HCT116 (cell line): ENCODE data around the gene PCDHGB3.

Experiments used
- CEBPB ChIP-seq: IDR thresholded peaks from 2 replicates; pipeline ENCODE4 v1.6.1; 2012; ENCODE audit warnings: low read depth
- EZH2phosphoT487 ChIP-seq: fragments of 200-600 bp; IDR thresholded peaks from 2 replicates; pipeline ENCODE4 v1.6.1; 2018; ENCODE audit warnings: antibody characterized with exemption, borderline replicate concordance
- POLR2AphosphoS5 ChIP-seq: IDR thresholded peaks from 2 replicates; pipeline ENCODE4 v1.6.1; 2011; ENCODE audit warnings: mild to moderate bottlenecking, low read depth, low read length, moderate library complexity
- SIN3A ChIP-seq: IDR thresholded peaks from 2 replicates; pipeline ENCODE4 v1.6.1; 2012; ENCODE audit warnings: low read depth
- YY1 ChIP-seq: IDR thresholded peaks from 2 replicates; pipeline ENCODE4 v1.6.1; 2011; ENCODE audit warnings: low read length, low read depth, moderate library complexity, mild to moderate bottlenecking; ENCODE audit not compliant: insufficient replicate concordance; ENCODE audit errors: extremely low read depth
- ZNF274 ChIP-seq: fragments of 200-500 bp; sonication (Bioruptor generic); IDR thresholded peaks from 2 replicates; pipeline ENCODE4 v1.6.1; 2014; ENCODE audit warnings: mild to moderate bottlenecking, low read depth, low read length, inconsistent platforms
- TF ChIP-seq, protein P1 (sequence below), 3 experiments: fragments of 200-600 bp in 1 of 3; sonication (generic) in 1 of 3; IDR thresholded peaks in 2 of 3; conservative IDR thresholded peaks in 1 of 3; 2 replicates each; pipeline ENCODE4 v1.5.1; 2012 to 2017; ENCODE audit warnings: low read depth in 2 of 3, low read length in 2 of 3, antibody characterized with exemption in 1 of 3, borderline replicate concordance in 1 of 3, control low read depth in 1 of 3, mild to moderate bottlenecking in 1 of 3, mixed read lengths in 1 of 3, mixed run types in 1 of 3, moderate library complexity in 1 of 3; ENCODE audit not compliant: insufficient read depth in 1 of 3
- TF ChIP-seq, protein P2 (sequence below): IDR thresholded peaks from 2 replicates; pipeline ENCODE4 v1.6.1; 2012

DNA sequence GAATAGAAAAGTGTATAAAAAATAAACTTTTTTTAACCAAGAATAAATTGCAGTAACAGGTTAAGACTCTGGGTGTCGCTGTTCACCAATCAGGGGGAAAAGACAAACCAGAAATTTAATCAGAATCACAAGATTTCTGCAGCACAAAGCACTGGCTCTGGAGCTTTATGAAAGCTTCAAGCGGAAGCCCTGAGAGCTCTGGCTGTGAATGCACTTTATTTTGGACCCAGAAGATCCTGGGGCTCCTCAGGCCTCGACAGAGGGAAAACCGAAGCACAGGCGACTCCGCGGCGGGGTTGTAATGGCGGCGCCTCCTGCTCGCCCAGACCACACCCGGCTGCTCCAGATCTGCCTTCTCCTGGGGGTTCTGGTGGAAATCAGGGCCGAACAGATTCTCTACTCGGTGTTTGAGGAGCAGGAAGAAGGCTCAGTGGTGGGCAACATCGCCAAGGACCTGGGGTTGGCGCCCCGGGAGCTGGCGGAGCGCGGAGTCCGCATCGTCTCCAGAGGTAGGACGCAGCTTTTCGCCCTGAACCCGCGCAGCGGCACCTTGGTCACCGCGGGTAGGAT, 15.1 kb upstream of the PCDHGB3 start, which contains the start of gene PCDHGA4:
- TF ChIP-seq, protein P1, sequence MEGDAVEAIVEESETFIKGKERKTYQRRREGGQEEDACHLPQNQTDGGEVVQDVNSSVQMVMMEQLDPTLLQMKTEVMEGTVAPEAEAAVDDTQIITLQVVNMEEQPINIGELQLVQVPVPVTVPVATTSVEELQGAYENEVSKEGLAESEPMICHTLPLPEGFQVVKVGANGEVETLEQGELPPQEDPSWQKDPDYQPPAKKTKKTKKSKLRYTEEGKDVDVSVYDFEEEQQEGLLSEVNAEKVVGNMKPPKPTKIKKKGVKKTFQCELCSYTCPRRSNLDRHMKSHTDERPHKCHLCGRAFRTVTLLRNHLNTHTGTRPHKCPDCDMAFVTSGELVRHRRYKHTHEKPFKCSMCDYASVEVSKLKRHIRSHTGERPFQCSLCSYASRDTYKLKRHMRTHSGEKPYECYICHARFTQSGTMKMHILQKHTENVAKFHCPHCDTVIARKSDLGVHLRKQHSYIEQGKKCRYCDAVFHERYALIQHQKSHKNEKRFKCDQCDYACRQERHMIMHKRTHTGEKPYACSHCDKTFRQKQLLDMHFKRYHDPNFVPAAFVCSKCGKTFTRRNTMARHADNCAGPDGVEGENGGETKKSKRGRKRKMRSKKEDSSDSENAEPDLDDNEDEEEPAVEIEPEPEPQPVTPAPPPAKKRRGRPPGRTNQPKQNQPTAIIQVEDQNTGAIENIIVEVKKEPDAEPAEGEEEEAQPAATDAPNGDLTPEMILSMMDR (IDR thresholded peaks at IDR 0.05 in 2 of 3, conservative IDR thresholded peaks at IDR 0.05 in 1 of 3; ENCODE audit: borderline replicate concordance in 1 of 3, insufficient read depth in 1 of 3, low read depth in 2 of 3, low read length in 2 of 3): peak; percentile 32 to 58 (median 48); a peak in 4 of 6 replicates
- TF ChIP-seq YY1 (no peak), POLR2AphosphoS5 (no peak), SIN3A (no peak), ZNF274 (no peak), EZH2phosphoT487 (no peak), CEBPB (no peak)
- TF ChIP-seq, protein P2, sequence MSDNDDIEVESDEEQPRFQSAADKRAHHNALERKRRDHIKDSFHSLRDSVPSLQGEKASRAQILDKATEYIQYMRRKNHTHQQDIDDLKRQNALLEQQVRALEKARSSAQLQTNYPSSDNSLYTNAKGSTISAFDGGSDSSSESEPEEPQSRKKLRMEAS: no peak
